IMR-90 (cell line): ENCODE data around the gene PFAS. TPM values are rescaled to one million over a fixed set of nuclear protein-coding genes. Genes with fewer than 3 reads are reported as not detected.

Experiments used
- ATAC-seq: fragments of 200-7000 bp; cut with Tn5 transposase; 2 replicates; pipeline ENCODE4 v1.9.1; 2020; ENCODE audit warnings: low read depth, mild to moderate bottlenecking, moderate library complexity
- BruUV-seq: library from RNA; stranded (reverse); fragments of 400-500 nt; replicated peaks from 2 replicates; lab custom pipeline; 2021; lab: Mats Ljungman, UMichigan
- CTCF ChIA-PET: fragments of 300-600 bp; formaldehyde crosslinking; extraction: SDS; loops from one replicate; lab custom pipeline; 2021; ENCODE audit warnings: antibody characterized with exemption; lab: Yijun Ruan, JAX
- POLR2A ChIA-PET: fragments of 300-600 bp; sonication (Branson Sonifier 250); formaldehyde crosslinking; loops from one replicate; lab custom pipeline; 2022; ENCODE audit warnings: antibody characterized with exemption; ENCODE audit not compliant: unreplicated experiment; lab: Charles Lee
- DNase-seq: peaks from one replicate; pipeline ENCODE4 v3.0.0; 2013
- H2AFZ ChIP-seq: replicated peaks from 2 replicates; pipeline ENCODE3; 2013; ENCODE audit warnings: low read length, mild to moderate bottlenecking; ENCODE audit not compliant: poor library complexity
- H2AK5ac ChIP-seq: 2 replicates; pipeline ENCODE4 v1.6.1; 2013; ENCODE audit warnings: low read depth, low read length, inconsistent platforms
- H2AK9ac ChIP-seq: replicated peaks from 2 replicates; pipeline ENCODE3; 2013; ENCODE audit warnings: mild to moderate bottlenecking, low read depth, low read length, moderate library complexity; ENCODE audit not compliant: poor library complexity
- H2BK120ac ChIP-seq: 2 replicates; pipeline ENCODE4 v1.6.1; 2013; ENCODE audit warnings: low read depth, low read length, inconsistent platforms
- H2BK15ac ChIP-seq: 3 replicates; pipeline ENCODE4 v1.6.1; 2013; ENCODE audit warnings: low read depth, low read length, inconsistent platforms
- H2BK20ac ChIP-seq: 2 replicates; pipeline ENCODE4 v1.6.1; 2013; ENCODE audit warnings: low read depth, mild to moderate bottlenecking, inconsistent platforms, low read length, moderate library complexity
- H2BK5ac ChIP-seq: 2 replicates; pipeline ENCODE4 v1.6.1; 2013; ENCODE audit warnings: mild to moderate bottlenecking, low read depth, low read length, inconsistent platforms; ENCODE audit not compliant: poor library complexity, severe bottlenecking
- H3K14ac ChIP-seq: replicated peaks from 2 replicates; pipeline ENCODE4 v1.6.1; 2013; ENCODE audit warnings: low read depth, low read length, inconsistent platforms
- H3K18ac ChIP-seq: 2 replicates; pipeline ENCODE4 v1.6.1; 2013; ENCODE audit warnings: low read depth, low read length, control low read depth
- H3K23ac ChIP-seq: 2 replicates; pipeline ENCODE4 v1.6.1; 2013; ENCODE audit warnings: low read depth, low read length, inconsistent platforms
- H3K27ac ChIP-seq: 2 replicates; pipeline ENCODE4 v1.5.1; 2013; ENCODE audit warnings: mild to moderate bottlenecking, control low read depth, low read length; ENCODE audit not compliant: insufficient read depth
- H3K27me3 ChIP-seq: 2 replicates; pipeline ENCODE4 v1.6.1; 2013; ENCODE audit warnings: low read length; ENCODE audit not compliant: control insufficient read depth, insufficient read depth
- H3K36me3 ChIP-seq: 2 replicates; pipeline ENCODE4 v1.6.1; 2013; ENCODE audit warnings: low read length, mixed read lengths; ENCODE audit not compliant: control insufficient read depth, insufficient read depth
- H3K4ac ChIP-seq: 2 replicates; pipeline ENCODE4 v1.6.1; 2013; ENCODE audit warnings: low read depth, low read length, inconsistent platforms
- H3K4me1 ChIP-seq: 2 replicates; pipeline ENCODE4 v1.6.1; 2013; ENCODE audit warnings: low read length, mixed read lengths; ENCODE audit not compliant: control insufficient read depth, insufficient read depth
- H3K4me2 ChIP-seq: 2 replicates; pipeline ENCODE4 v1.6.1; 2013; ENCODE audit warnings: low read depth, mild to moderate bottlenecking, control low read depth, low read length, moderate library complexity
- H3K4me3 ChIP-seq: 2 replicates; pipeline ENCODE4 v1.5.1; 2013; ENCODE audit warnings: low read depth, mild to moderate bottlenecking, control low read depth, low read length, moderate library complexity; ENCODE audit not compliant: insufficient read depth
- H3K56ac ChIP-seq: 2 replicates; pipeline ENCODE4 v1.6.1; 2013; ENCODE audit warnings: low read length, inconsistent platforms; ENCODE audit not compliant: insufficient read depth; ENCODE audit errors: extremely low read depth
- H3K79me1 ChIP-seq, 2 experiments: 2 replicates each; pipeline ENCODE4 v1.6.1; 2013; ENCODE audit warnings: low read length in 2 of 2, inconsistent platforms in 1 of 2, low read depth in 1 of 2
- H3K9ac ChIP-seq: 2 replicates; pipeline ENCODE4 v1.6.1; 2013; ENCODE audit warnings: low read depth, low read length, control low read depth
- H3K9me1 ChIP-seq: 2 replicates; pipeline ENCODE4 v1.6.1; 2013; ENCODE audit warnings: low read length, inconsistent platforms; ENCODE audit not compliant: insufficient read depth
- H3K9me3 ChIP-seq: 2 replicates; pipeline ENCODE4 v1.6.1; 2013; ENCODE audit warnings: low read length; ENCODE audit not compliant: control insufficient read depth, insufficient read depth
- H4K20me1 ChIP-seq: 2 replicates; pipeline ENCODE4 v1.6.1; 2013; ENCODE audit warnings: low read length, inconsistent platforms; ENCODE audit not compliant: insufficient read depth
- H4K5ac ChIP-seq: 2 replicates; pipeline ENCODE4 v1.6.1; 2013; ENCODE audit warnings: mild to moderate bottlenecking, low read depth, low read length, control low read depth
- H4K8ac ChIP-seq, 2 experiments: 2 replicates each; pipeline ENCODE4 v1.6.1; 2013; ENCODE audit warnings: low read depth in 2 of 2, low read length in 2 of 2, control low read depth in 1 of 2, inconsistent platforms in 1 of 2
- H4K91ac ChIP-seq: 2 replicates; pipeline ENCODE4 v1.6.1; 2013; ENCODE audit warnings: low read depth, low read length, inconsistent platforms; ENCODE audit not compliant: insufficient read depth
- BHLHE40 ChIP-seq: fragments of 150-350 bp; IDR thresholded peaks from 2 replicates; pipeline ENCODE4 v1.6.1; 2016; ENCODE audit warnings: mild to moderate bottlenecking, low read depth, low read length
- CEBPB ChIP-seq: IDR thresholded peaks from 2 replicates; pipeline ENCODE4 v1.6.1; 2012; ENCODE audit warnings: low read depth, low read length, improper control_type of control experiment
- FOS ChIP-seq: fragments of 150-350 bp; IDR thresholded peaks from 2 replicates; pipeline ENCODE4 v1.6.1; 2016; ENCODE audit warnings: low read depth, low read length
- MAZ ChIP-seq: IDR thresholded peaks from 2 replicates; pipeline ENCODE4 v1.6.1; 2012; ENCODE audit warnings: low read depth, mild to moderate bottlenecking, low read length, improper control_type of control experiment, moderate library complexity, borderline replicate concordance
- RAD21 ChIP-seq: IDR thresholded peaks from 2 replicates; pipeline ENCODE4 v1.6.1; 2012; ENCODE audit warnings: low read length, improper control_type of control experiment
- RCOR1 ChIP-seq: IDR thresholded peaks from 2 replicates; pipeline ENCODE4 v1.6.1; 2012; ENCODE audit warnings: mild to moderate bottlenecking, low read length, improper control_type of control experiment; ENCODE audit not compliant: insufficient replicate concordance
- RFX5 ChIP-seq: IDR thresholded peaks from 2 replicates; pipeline ENCODE4 v1.8.0; 2012; ENCODE audit warnings: low read depth, mild to moderate bottlenecking, low read length, moderate library complexity
- SMC3 ChIP-seq: fragments of 150-350 bp; IDR thresholded peaks from 2 replicates; pipeline ENCODE4 v1.6.1; 2016; ENCODE audit warnings: low read depth, mild to moderate bottlenecking, antibody characterized with exemption, low read length, moderate library complexity
- USF2 ChIP-seq: fragments of 150-350 bp; IDR thresholded peaks from 2 replicates; pipeline ENCODE4 v1.6.1; 2017; ENCODE audit warnings: mild to moderate bottlenecking, antibody characterized with exemption, low read length, low read depth
- WGBS, 2 experiments: methylation state at CpG; one replicate each; pipeline versions ENCODE4 v1.1.5 to v1.1.7; 2013; ENCODE audit warnings: missing lambda C conversion rate in 2 of 2; ENCODE audit not compliant: insufficient read length in 1 of 2; ENCODE audit errors: extremely low coverage in 2 of 2; 5-methylcytosine and 5-hydroxymethylcytosine counted together
- dilution Hi-C: fragments of 300-500 bp; cut with HindIII; formaldehyde crosslinking; loops from one replicate; pipeline ENCODE4 v1.14.3; 2018; ENCODE audit warnings: low sequenced_read_pairs; ENCODE audit not compliant: unreplicated experiment
- in situ Hi-C: fragments of 300-500 bp; cut with MboI; formaldehyde crosslinking; loops from 3 replicates; pipeline ENCODE4 v1.14.3; 2019; ENCODE audit warnings: low sequenced_read_pairs, inconsistent platforms, mixed read lengths
- intact Hi-C: fragments of 100-400 bp; cut with micrococcal nuclease; formaldehyde crosslinking; loops from 2 replicates; pipeline ENCODE4 v1.10.0; 2022
- polyA plus RNA-seq, 3 experiments: library from polyadenylated mRNA; depleted of rRNA; stranded (reverse); fragments of >200 nt; gene quantifications; 2 replicates each; pipeline ENCODE4 v1.2.3, GENCODE V29; 2012; ENCODE audit warnings: low replicate concordance in 1 of 3
- total RNA-seq: library from RNA; depleted of rRNA; stranded (reverse); fragments of >200 nt; gene quantifications from 2 replicates; pipeline ENCODE4 v1.2.3, GENCODE V29; 2012
- TF ChIP-seq, protein P1 (sequence below): fragments of 150-350 bp; IDR thresholded peaks from 2 replicates; pipeline ENCODE4 v1.6.1; 2016; ENCODE audit warnings: low read depth, mild to moderate bottlenecking, low read length, moderate library complexity, borderline replicate concordance

The PFAS gene
- total and polyA plus RNA-seq, 2 of the 4 experiments (the other 2 are of a cell fraction), result 20.7 to 26.2 TPM

DNA sequence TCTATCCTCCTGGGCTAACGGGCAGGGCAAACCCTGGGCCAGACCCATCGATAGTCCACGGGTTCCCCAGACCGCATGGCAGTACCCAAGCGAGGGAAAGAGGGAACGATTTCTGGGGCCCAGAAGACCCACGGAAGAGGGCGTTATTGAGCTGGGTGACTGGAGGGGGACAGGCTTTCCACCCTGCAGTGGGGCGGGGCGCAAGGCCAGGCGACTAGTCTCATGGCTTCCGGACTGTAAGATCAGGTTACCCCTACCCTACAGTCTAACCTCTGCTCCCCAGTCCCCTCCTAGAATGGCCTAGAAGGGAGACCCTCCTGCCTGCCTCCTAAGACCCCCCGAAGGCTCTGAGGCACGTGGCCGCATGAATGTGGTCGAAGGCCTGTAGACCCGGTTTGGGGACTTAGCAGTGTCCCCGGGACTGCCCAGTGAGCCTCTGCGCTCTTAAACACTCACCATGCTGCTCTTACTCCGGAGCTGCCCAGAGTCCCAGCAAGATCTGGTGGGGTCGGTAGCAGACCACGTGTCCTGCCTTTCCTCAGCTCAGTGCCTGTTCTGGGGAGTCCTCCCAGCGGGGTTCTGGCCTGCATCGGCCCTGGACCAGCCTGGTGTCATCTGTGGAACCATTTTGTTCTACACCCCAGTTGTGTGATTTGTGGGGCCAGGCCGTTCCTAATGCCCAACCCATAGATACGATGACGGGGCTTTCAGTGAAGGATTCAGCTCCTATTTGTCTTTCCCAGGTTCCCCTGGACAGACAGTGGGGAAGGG lies 25.5 kb upstream of the PFAS start (continued):
- no peak for TF ChIP-seq CEBPB
- TF ChIP-seq SMC3, result no peak
- TF ChIP-seq FOS, result no peak

DNA sequence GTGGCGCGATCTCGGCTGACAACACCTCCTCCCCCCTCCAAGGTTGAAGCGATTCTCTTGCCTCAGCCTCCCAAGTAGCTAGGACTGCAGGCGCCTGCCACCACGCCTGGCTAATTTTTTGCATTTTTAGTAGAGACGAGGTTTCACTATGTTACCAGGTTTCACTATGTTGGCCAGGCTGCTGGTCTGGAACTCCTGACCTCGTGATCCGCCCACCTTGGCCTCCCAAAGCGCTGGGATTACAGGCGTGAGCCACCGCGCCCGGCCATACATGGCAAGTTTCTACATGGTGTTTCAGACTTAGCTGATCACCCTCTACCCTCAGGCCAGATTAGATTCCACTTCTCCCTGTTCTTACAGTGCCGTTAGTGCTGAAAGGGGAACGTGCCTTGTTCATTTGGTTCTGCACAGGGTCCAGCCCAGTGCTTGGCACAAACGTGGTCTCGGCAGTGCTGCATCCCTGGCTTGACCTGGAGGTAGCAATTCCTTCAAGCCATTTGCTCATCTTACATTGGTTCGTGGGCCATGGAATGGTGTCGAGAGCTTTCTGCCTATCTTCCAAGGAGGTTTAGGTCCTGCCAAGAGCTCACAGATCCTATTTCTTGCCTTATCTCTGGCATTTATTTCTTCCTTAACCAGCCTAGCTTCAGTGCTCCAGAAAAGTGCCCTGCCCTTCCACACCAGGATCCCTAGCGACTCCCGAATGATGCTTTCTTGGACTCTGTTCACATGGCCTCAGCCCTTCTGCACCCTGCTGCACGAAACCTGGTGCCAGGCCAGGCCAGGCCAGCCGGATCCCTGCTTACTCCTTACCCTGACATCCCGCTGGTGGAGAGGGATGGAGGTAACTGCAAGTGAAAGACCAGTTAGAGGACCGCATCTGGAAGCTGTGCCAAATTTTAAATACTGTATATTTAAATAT lies 23.9 kb upstream of the PFAS start:
- Histone ChIP-seq H4K5ac (no peak overlapping the region), H4K8ac (no peak overlapping the region), H3K27me3 (no peaks in the 10 kb centered on the region), H3K9me3 (no peaks in the 10 kb centered on the region), H2BK5ac (no peak overlapping the region), H2BK15ac (no peak overlapping the region), H3K9me1 (peaks cover 11% of the 10 kb centered on the region), H2BK20ac (no peak overlapping the region), H3K27ac (no peak overlapping the region), H3K14ac (no peak overlapping the region), H3K9ac (no peak overlapping the region), H2BK120ac (no peak overlapping the region), H3K4me3 (no peak overlapping the region), H4K20me1 (peaks cover 26% of the 10 kb centered on the region), H3K4me2 (no peak overlapping the region), H3K4ac (no peak overlapping the region), H3K18ac (no peak overlapping the region), H2AK9ac (no peak overlapping the region), H3K56ac (no peak overlapping the region), H3K79me1 (peaks cover 0 to 8% of the 10 kb centered on the region in 2 experiments; a peak in 1 of 4 replicates), H3K36me3 (peaks cover 17% of the 10 kb centered on the region), H3K23ac (no peak overlapping the region), H3K4me1 (peaks cover 9% of the 10 kb centered on the region), H4K91ac (no peak overlapping the region), H2AK5ac (no peak overlapping the region), H2AFZ (no peak overlapping the region)
- in situ Hi-C loops (loop anchor here (5.0 kb wide), 1 partner anchor 103 kb away; the partner anchor contains the start of gene HES7), dilution Hi-C loops (loop anchor here (25.0 kb wide), 1 partner anchor 113 kb away; the partner anchor contains the start of genes ALOXE3 and HES7), intact Hi-C loops (loop anchor here (5.0 kb wide), 2 partner anchors 88 to 163 kb away; no protein-coding TSS in a partner anchor)
- no TSS peak for BruUV-seq
- ATAC-seq, result no peak
- ChIA-PET CTCF (no interaction called here), POLR2A (no interaction called here)
- WGBS, 2 experiments, result 95% methylated on average over 19 of the region's 26 CpGs; no CpG with 5 or more reads in 1 of the 2 experiments
- DNase-seq, result no peak
- TF ChIP-seq RFX5 (no peak), RCOR1 (no peak), MAZ (no peak), USF2 (no peak), RAD21 (no peak), BHLHE40 (no peak)
- TF ChIP-seq, protein P1, sequence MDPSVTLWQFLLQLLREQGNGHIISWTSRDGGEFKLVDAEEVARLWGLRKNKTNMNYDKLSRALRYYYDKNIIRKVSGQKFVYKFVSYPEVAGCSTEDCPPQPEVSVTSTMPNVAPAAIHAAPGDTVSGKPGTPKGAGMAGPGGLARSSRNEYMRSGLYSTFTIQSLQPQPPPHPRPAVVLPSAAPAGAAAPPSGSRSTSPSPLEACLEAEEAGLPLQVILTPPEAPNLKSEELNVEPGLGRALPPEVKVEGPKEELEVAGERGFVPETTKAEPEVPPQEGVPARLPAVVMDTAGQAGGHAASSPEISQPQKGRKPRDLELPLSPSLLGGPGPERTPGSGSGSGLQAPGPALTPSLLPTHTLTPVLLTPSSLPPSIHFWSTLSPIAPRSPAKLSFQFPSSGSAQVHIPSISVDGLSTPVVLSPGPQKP, result no peak
